Measurements from ENCODE around the gene AGPAT2. TPM values are rescaled to one million over a fixed set of nuclear protein-coding genes. Genes with fewer than 3 reads are reported as not detected.
A peak's percentile ranks its signal among the peaks of the same experiment; 100 is the strongest.

Gene AGPAT2
- total and polyA plus RNA-seq, 8 donors = 24.9 to 170 (median 35.4) TPM

GRCh38 chr9:136645352-136645902, 41.8 kb downstream of the AGPAT2 start:
- Histone ChIP-seq H3K9me3 (no peaks in the 10 kb centered on the region), H3K27ac (peak overlapping the region; percentile 83 to 89), H3K4me1 (peaks cover 8 to 76% of the 10 kb centered on the region in 2 donors), H3K27me3 (peaks cover 0 to 69% of the 10 kb centered on the region in 2 donors), H3K4me3 (peak overlapping the region in 1 of 2 donors; percentile 28), H3K36me3 (no peaks in the 10 kb centered on the region)
- intact Hi-C loops (cut with DNase I) = no loop called here
- DNase-seq = no peak
- no peak for ATAC-seq
- no peak for TF ChIP-seq CTCF (IDR thresholded peaks at IDR 0.05)

- H3K4me1 ChIP-seq = peaks cover 8 to 69% of the 10 kb centered on the region in 2 donors
- no peaks in the 10 kb centered on the region for H3K9me3 ChIP-seq
- intact Hi-C loops (cut with DNase I) = no loop called here
- H3K27ac ChIP-seq = peak overlapping the region; percentile 83 to 89
- peak overlapping the region in 1 of 2 donors; percentile 39 for H3K4me3 ChIP-seq
- ATAC-seq (peak; percentile 94), DNase-seq (peak in 2 of 4 donors; percentile 89 to 97)
- H3K36me3 ChIP-seq = no peaks in the 10 kb centered on the region
- peak; percentile 86 to 93 for TF ChIP-seq CTCF (IDR thresholded peaks at IDR 0.05)
- H3K27me3 ChIP-seq = peaks cover 0 to 69% of the 10 kb centered on the region in 2 donors
Measured at GRCh38 chr9:136644593-136645351, 42.5 kb downstream of the AGPAT2 start.

GRCh38 chr9:136644343-136644592, 43.0 kb downstream of the AGPAT2 start:
- intact Hi-C loops (cut with DNase I) = no loop called here
- DNase-seq = peak in 2 of 4 donors; percentile 86 to 94

GRCh38 chr9:136643596-136644342, 43.5 kb downstream of the AGPAT2 start:
- Histone ChIP-seq H3K27ac (peak overlapping the region; percentile 61 to 89), H3K36me3 (no peaks in the 10 kb centered on the region), H3K4me3 (peak overlapping the region in 1 of 2 donors; percentile 39), H3K4me1 (peaks cover 8 to 60% of the 10 kb centered on the region in 2 donors), H3K9me3 (no peaks in the 10 kb centered on the region), H3K27me3 (peaks cover 0 to 65% of the 10 kb centered on the region in 2 donors)
- intact Hi-C loops (cut with DNase I) = no loop called here
- ATAC-seq (peak; percentile 15), DNase-seq (no peak)
- TF ChIP-seq CTCF (IDR thresholded peaks at IDR 0.05) = no peak

More at GRCh38 chr9:136644343-136644592, 43.0 kb downstream of the AGPAT2 start:
- ATAC-seq = no peak
- Histone ChIP-seq H3K27me3 (peaks cover 0 to 69% of the 10 kb centered on the region in 2 donors), H3K36me3 (no peaks in the 10 kb centered on the region), H3K9me3 (no peaks in the 10 kb centered on the region), H3K4me1 (peaks cover 8 to 65% of the 10 kb centered on the region in 2 donors), H3K27ac (peak overlapping the region; percentile 61 to 89), H3K4me3 (peak overlapping the region in 1 of 2 donors; percentile 39)
- no peak for TF ChIP-seq CTCF (IDR thresholded peaks at IDR 0.05)

- no peak for ATAC-seq
- intact Hi-C loops (cut with DNase I) = no loop called here
- TF ChIP-seq CTCF (IDR thresholded peaks at IDR 0.05) = no peak
- Histone ChIP-seq H3K27ac (peak overlapping the region; percentile 4 to 57), H3K4me1 (peaks cover 8 to 50% of the 10 kb centered on the region in 2 donors), H3K4me3 (no peak overlapping the region), H3K9me3 (no peaks in the 10 kb centered on the region), H3K36me3 (no peaks in the 10 kb centered on the region), H3K27me3 (peaks cover 0 to 52% of the 10 kb centered on the region in 2 donors)
- no peak for DNase-seq
Measured at GRCh38 chr9:136642439-136642921, 44.8 kb downstream of the AGPAT2 start.

All from left lung (tissue), 10 donors.